Measurements from ENCODE around the gene SLCO1C1.
A peak's percentile ranks its signal among the peaks of the same experiment; 100 is the strongest.
"Not testable (repeated sequence)": the region's sequence is repeated elsewhere in the genome, so short reads cannot be mapped to it uniquely, and the experiment has no call there.

SLCO1C1 gene, protein sequence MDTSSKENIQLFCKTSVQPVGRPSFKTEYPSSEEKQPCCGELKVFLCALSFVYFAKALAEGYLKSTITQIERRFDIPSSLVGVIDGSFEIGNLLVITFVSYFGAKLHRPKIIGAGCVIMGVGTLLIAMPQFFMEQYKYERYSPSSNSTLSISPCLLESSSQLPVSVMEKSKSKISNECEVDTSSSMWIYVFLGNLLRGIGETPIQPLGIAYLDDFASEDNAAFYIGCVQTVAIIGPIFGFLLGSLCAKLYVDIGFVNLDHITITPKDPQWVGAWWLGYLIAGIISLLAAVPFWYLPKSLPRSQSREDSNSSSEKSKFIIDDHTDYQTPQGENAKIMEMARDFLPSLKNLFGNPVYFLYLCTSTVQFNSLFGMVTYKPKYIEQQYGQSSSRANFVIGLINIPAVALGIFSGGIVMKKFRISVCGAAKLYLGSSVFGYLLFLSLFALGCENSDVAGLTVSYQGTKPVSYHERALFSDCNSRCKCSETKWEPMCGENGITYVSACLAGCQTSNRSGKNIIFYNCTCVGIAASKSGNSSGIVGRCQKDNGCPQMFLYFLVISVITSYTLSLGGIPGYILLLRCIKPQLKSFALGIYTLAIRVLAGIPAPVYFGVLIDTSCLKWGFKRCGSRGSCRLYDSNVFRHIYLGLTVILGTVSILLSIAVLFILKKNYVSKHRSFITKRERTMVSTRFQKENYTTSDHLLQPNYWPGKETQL

DNA sequence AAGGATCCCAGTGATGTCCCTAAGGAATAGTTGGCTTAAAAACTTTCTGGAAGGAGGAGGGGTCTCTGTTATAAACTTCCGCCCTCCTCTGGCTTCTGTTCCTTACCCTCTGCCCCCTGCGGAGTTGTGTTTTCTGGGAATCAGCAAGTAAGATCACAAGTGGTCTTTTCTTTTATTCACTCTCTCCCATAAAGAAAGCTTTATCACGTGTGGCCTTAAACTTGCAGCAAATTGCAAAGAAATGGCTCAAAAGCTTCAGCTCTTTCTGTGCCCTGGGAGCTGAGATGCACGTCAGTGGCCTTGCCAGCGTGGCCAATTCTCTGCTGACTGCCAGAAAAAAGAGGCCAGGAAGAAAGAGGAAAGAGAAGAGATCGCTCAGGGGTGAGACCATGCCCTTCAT, at the start of gene SLCO1C1:
Gene SLCO1C1, plus strand, starts transcription at position 101 of the 400 bp plus-strand sequence. CDS start 4,245 bp downstream, outside the sequence.
- no peak for DNase-seq (ENCODE audit: low read depth in 2 of 2)

DNA sequence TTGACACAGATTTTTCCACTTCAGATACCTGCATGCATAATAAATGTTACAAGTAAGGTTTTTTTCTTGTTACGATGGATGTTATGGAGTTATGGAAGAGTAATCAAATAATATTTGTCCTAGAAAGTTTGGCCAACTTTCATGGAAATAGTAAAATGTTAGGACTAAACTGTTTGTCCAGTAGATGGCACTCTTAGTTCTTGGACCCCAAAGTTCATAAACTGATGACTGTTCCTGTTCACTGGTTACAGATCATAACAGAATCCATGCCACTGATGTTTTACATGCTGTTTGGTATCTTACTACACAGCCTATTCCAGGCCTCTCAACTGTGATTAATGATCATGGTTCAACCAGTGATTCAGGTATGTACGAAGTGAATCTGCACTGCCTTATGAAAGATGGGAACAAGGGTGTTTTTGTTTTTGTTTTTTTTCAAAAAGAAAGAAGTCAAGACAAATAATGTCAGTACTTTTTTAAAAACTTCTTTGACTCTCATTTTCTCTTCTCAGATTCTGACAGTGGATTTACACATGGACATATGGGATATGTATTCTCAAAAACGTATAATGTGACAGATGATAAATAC, 48.8 kb upstream of the SLCO1C1 start:
- DNase-seq (ENCODE audit: low read depth in 2 of 2), result peak; percentile 23 to 27

DNA sequence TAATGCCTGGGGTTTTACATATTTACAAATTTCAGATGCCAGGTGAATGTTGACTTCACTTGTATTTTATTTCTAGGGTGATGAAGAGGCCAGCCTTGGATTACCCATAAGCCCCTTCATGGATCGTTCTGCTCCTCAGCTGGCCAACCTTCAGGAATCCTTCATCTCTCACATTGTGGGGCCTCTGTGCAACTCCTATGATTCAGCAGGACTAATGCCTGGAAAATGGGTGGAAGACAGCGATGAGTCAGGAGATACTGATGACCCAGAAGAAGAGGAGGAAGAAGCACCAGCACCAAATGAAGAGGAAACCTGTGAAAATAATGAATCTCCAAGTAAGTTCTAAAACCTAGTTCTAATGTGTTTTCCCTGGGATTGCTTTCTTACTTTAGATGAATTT, 41.3 kb upstream of the SLCO1C1 start:
- no peak for DNase-seq (ENCODE audit: low read depth in 2 of 2)

DNA sequence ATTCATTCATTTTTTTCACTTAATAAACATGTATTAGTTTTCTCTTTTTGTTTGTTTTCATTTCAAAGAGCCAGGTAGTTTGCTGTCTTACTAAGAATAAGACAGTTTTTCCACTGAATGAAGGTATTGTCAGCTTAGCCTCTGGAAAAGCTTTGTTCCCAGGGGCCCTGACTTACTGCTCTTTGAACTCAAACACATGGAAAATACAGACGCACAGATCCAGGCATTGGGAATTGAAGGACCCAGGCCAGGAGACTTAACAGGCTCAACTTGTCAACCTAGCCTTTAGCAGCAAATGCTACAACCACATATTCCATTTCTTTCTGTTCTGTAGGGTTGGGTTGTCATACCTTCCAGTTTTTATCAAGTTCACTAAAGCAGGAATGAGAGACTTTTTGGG, 38.5 kb upstream of the SLCO1C1 start:
- no peak for DNase-seq (ENCODE audit: low read depth in 2 of 2)

DNA sequence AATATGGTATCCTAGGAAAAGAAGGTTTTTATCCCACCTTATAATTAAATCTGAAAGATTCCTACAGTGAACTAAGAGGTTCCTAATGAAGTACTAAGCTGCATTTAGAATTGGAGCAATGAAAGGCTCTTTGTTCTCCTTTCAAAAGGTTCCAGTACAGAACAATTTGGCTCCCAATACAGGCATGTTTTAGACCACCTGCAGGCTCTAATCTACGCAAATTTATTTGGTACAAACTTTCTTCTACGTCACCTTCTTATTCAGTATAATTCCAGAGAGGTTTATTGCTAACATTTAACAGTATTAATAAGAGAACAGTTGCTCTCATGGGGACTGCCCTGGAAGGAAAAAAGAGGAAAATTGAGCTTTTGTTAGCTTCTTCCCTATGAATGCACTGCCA, 37.6 kb upstream of the SLCO1C1 start:
- no peak for DNase-seq (ENCODE audit: low read depth in 2 of 2)

DNA sequence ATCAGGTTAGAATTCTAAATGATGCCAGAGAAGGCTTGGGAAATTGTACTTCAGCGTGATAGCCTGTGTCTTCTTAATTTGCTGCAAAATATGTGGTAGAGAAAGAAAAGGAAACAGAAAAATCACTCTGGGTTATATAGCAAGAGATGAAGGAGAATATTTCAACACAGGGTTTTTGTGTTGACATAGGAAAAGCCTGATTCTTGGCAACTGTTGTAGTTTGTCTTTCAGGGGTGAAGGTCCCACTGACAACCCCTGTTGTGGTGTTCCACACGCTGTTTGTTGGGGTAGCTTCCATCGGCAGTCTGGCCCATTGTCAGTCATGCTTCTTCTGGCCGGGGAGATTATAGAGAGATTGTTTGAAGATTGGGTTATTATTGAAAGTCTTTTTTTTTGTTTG, 13.8 kb upstream of the SLCO1C1 start:
- no peak for DNase-seq (ENCODE audit: low read depth in 2 of 2)

DNA sequence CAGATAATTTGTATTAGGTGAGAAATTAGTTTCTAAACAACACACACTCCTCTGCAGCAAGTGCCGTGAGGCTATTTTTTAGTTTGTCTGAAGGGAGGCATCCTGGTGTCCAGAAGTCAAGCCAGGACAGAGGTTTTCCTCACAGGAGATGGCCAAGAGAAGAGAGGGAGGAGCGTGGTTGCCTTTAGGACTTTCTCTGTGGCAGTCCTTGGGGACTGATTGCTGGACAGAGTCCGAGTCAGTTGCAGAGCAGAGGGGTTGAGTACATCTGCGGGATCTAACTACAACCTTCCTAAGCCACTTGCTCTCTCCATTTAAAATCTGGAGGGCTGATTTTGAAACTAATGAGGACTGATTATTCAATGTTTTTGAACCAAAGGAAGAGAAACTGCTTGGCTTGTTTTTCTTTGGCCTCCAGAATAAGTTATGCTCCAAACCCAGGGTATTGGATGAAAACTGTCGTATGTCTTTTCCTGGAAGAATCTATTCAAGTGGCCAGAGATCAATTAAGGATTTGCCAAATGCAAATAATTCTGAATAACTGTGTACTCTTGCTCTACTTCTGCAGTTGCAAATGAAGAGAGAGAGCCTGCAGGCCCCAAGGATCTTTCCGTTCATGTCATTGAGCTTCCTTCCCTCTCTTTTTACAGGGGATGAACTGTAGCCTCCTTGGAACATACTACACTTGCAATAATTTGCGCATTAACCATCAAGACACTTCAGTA, 1.2 kb downstream of the SLCO1C1 start:
- DNase-seq (ENCODE audit: low read depth in 2 of 2), result no peak

DNA sequence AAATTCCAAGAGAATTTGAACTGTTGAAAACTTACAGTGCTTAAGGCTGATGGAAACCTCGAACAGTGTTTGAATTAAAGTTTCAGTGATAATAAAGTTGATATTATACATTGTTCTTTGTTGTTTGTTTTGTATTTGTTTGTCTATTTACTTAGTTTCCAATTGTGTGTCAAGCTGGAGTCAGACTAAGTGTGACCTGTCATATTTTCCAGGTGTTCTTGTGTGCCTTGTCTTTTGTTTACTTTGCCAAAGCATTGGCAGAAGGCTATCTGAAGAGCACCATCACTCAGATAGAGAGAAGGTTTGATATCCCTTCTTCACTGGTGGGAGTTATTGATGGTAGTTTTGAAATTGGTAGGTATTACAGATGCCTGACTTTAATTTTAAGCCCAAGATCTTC, 6.0 kb downstream of the SLCO1C1 start:
- DNase-seq (ENCODE audit: low read depth in 2 of 2), result no peak

DNA sequence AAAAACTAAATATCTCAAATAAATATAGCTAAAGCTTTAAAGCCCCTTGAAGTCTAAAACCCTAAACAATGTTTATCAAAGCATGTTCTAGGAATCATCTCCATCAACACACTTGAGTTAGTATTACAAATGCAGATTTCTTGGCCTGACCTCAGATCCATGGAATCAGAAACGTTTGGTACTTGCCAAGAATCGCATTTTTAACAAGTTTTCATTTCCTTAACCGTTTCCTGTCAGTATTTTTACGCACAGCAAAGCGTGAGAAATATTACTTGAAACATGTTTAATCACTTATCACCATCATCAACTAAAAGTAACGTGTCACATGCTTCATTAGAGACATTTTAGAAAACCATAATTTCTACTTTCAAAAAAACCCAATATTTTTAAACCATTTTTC, 9.7 kb downstream of the SLCO1C1 start:
- no peak for DNase-seq (ENCODE audit: low read depth in 2 of 2)

DNA sequence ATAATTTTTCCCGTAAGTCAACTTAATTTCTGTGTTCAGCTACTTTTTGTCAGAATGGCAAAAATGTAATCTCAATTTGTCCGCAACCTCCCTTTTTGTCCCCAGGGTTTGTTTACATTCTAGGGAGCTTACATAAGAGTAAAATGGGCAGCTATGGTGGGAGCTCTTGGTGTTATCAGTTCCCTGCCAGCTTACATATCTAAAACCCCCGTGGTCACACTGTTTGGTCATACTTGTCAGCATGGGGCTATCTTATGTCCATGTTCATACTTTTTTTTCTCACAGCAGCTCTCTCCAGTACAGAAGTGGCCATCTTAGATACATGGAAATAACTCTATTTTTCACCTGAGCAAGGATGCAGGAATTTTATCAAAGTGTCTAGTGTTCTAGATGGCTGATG, 16.7 kb downstream of the SLCO1C1 start:
- DNase-seq (ENCODE audit: low read depth in 2 of 2), result no peak

DNA sequence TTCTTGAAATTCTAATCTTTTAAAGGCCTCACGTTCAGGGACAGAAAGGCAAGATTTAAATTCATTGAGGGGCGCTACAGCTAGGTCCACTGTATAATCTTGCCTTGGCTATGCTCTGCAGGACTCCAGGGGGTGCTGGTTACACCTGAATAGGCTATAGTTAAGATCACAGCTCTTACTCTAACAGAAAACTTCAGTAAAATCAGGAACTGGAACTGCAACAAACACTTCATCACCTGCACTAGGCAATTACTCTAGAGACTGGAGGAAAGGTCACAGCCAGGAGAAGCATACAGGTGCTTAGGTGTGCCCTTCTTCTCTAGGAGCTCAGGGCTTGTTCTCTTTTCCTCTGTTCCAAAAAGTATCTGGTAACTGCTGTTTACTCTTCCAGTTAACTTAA, 20.9 kb downstream of the SLCO1C1 start:
- no peak for DNase-seq (ENCODE audit: low read depth in 2 of 2)

DNA sequence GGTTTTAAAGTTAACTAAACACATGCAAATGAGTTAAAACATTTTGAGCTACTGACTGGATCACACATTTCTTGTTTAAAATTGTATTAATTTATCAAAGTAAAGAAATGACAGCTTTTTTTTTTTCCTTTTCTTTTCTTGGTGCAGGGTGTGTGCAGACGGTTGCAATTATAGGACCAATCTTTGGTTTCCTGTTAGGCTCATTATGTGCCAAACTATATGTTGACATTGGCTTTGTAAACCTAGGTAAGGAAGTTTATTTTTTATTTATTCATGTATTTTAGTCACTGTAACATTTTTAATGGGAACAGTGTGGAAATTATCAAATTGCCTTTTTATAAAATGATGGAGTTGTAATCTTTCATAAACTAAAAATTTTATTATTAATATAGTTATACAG, 21.9 kb downstream of the SLCO1C1 start:
- DNase-seq (ENCODE audit: low read depth in 2 of 2), result no peak

DNA sequence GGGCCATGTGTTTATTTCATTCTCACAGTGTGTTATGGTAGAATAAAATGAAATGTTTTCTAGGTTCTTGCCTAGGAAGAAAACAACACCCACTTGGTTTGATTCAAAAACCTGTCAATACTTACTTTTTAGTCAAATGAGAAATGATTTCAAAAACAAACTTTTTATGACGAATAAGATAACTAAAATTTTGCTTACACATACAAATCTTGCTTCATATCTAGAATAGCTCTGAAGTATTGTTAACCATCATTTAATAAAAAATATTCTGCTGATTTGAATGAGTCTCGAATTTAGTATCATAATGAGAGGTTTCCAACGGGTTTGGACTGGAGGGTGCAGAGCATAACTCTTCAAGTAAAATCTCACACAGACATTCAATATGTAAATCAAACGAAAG, 23.2 kb downstream of the SLCO1C1 start:
- DNase-seq (ENCODE audit: low read depth in 2 of 2), result no peak

DNA sequence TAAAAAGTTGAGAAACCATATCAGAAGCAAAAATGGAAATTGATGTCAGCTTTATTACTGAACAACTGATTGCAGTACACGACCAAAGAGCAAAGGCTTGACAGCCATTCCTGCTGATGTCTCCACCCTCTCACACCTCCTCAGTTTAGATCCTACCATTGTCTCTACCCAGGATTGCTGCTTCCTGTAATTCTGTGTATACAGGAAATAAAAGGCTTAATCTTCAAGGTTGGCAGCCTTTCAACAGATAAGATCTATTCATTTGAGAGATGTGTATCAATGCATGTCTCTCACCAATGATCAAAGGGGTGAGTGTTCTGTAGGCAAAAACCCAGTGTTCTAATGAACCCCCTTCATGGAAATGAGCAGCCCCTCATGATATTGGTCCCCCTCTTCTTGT, 27.0 kb downstream of the SLCO1C1 start:
- DNase-seq (ENCODE audit: low read depth in 2 of 2), result no peak

DNA sequence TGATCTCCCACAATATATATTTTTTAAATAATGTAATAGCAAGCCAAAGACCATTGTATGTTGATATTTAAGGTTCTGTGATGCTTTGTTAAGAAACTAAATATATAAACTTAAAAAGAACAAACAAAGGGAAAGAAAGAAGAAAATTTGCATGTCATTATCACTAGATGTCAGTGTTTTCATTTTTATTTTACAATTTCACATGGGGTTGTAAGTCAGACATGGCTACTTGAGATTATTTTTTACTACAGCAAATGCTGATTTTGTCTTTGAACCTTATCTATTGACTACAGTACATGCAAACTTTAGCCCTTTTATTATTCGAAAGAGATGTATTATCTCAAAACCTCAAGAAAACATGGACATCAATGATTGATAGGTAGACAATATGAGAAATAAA, 36.1 kb downstream of the SLCO1C1 start:
- DNase-seq (ENCODE audit: low read depth in 2 of 2), result no peak

DNA sequence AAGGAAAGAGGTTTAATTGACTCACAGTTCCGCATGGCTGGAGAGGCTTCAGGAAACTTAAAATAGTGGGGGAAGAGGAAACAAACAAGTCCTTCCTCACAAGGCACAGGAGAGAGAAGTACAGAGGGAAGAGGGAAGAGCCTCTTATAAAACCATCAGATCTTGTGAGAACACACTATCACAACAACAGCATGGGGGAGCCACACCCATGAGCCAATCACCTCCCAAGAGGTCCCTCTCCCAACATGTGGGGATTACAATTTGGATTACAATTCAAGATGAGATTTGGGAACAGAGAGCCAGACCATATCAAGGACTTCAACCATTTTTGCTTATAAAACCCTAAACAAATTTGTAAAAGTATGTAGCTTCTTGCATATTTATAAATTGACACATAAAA, 45.8 kb downstream of the SLCO1C1 start:
- DNase-seq (ENCODE audit: low read depth in 2 of 2), result no peak

DNA sequence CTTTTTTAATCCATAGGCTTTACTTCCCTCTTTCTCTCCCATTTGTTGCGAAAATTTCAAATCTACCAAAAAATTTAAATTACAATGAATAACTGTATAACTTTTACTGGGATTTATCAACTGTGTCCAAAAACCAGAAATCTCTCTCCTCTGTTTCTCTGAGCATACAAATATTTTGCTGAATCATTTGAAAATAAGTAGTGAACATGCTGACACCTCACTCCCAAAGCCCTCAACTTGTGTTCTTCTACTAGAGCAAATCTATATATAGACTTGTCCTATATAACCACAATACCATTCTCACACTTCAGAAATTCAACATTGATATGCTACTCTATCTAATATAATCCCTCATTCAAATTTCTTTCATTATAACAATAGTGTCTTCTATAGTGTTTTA, 53.1 kb downstream of the SLCO1C1 start:
- DNase-seq (ENCODE audit: low read depth in 2 of 2), result no peak

DNA sequence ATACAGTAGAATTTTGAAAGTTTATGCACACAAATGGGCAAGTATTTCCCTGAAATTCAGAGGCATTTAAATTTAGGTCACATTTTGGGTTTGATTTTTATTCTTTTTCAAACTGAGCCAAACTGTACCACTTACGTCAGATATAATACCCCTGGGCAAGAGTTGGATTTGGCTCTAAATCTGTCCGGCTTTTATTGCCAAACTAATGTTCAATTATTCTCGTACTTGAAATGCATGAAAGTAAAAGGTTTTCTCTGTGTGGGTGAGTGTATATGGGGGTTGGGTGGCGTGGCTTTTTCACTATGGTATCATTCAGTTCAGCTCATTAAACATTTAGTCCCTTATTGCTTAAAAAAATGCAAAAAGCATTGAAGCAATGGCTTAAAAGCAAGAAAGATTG, 55.9 kb downstream of the SLCO1C1 start:
- no peak for DNase-seq (ENCODE audit: low read depth in 2 of 2)

DNA sequence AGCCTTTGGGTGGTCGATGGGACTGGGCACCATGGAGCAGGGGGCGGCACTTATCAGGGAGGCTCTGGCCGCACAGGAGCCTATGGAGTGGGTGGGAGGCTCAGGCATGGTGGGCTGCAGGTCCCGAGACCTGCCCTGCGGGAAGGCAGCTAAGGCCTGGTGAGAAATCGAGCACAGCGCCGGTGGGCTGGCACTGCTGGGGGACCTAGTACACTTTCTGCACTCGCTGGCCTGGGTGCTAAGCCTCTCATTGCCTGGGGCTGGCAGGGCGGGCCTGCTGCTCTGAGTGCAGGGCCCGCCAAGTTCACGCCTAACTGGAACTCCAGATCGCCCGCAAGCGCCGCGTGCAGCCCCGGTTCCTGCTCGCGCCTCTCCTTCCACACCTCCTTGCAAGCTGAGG, 82.3 kb downstream of the SLCO1C1 start:
- no peak for DNase-seq (ENCODE audit: low read depth in 2 of 2)

DNA sequence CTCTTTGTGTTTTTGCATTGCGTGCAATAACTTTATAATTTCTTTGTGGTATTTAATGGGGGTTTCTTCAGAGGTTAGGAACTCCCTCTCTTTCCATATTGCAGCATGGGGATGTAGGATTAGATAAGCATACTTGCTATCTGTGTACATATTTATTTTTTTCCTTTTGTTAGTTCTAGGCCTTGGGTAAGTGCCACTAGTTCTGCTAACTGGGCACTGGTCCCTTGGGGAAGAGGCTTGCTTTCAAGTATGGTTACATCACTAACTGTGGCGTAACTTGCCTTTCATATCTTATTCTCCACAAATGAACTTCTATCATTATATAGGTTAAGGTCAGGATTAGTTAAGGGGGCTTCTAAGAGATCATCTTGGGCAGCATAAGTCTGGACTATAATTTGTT, 83.8 kb downstream of the SLCO1C1 start:
- DNase-seq (ENCODE audit: low read depth in 2 of 2), result no peak

DNA sequence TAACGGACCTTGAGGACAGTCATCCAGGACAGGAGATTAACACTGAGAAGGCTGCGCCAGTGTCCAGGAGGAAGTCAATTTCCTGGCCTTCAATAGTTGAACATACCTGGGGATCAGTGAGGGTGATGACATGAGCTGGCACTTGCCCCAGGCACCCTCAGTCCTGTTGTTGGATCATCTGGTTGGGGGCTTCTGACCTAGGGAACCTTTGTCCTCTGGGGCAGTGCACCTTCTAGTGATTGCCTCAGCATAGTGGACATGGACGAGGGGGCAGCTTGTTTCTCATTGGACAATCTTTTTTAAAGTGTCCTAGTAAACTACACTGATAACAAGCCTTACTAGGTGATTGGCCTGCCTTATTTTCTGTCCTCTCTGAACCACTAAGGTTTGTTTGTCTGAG, 84.8 kb downstream of the SLCO1C1 start:
- DNase-seq (ENCODE audit: low read depth in 2 of 2), result not testable (repeated sequence)

DNA sequence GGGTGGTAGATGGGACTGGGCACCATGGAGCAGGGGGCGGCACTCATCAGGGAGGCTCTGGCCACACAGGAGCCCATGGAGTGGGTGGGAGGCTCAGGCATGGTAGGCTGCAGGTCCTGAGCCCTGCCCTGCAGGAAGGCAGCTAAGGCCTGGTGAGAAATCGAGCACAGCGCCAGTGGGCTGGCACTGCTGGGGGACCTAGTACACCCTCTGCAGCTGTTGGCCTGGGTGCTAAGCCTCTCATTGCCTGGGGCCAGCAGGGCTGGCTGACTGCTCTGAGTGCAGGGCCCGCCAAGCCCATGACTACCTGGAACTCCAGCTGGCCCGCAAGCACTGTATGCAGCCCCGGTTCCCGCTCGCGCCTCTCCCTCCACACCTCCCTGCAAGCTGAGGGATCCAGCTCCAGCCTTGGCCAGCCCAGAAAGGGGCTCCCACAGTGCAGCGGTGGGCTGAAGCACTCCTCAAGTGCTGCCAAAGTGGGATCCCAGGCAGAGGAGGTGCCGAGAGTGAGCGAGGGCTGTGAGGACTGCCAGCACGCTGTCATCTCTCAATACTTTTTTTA, 88.7 kb downstream of the SLCO1C1 start:
- DNase-seq (ENCODE audit: low read depth in 2 of 2), result not testable (repeated sequence)

All from fibroblast of skin of left quadriceps (primary cell).